Activated CD4-positive, alpha-beta T cell treated with anti-CD3 and anti-CD28 coated beads, Interleukin-2, amount 50 U/mL, for 16 hours (primary cell): ENCODE results near the gene SCYGR5.

Experiments used
- DNase-seq: peaks from one replicate; pipeline ENCODE4 v3.0.0-alpha.2; 2020

The SCYGR5 gene

DNA sequence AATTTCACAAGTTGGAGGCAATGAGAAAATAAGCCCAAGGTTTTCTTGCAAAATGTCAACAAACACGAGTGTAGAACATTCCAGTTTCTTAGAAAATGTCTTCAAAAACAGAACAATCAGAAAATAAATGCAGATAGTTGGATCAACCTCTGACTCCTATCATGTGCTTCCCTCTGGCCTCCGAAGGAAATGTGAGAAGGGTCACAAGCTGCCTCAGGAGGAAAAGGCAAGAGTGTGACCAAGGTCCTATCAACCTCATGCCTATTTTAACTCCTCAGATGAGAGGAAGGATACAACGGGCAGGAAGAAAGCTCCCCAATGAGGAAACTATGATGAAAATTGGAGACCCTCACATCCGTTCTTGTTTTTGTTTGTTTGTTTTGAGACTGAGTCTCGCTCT, 7.9 kb downstream of the SCYGR5 start:
- DNase-seq = no peak

- no peak for DNase-seq
Measured at GRCh38 chr2:227677928-227678327, 11.3 kb downstream of the SCYGR5 start.

GRCh38 chr2:227684258-227684657, 17.7 kb downstream of the SCYGR5 start:
- no peak for DNase-seq

- DNase-seq = no peak
Measured at GRCh38 chr2:227687189-227687588, 20.6 kb downstream of the SCYGR5 start.

DNA sequence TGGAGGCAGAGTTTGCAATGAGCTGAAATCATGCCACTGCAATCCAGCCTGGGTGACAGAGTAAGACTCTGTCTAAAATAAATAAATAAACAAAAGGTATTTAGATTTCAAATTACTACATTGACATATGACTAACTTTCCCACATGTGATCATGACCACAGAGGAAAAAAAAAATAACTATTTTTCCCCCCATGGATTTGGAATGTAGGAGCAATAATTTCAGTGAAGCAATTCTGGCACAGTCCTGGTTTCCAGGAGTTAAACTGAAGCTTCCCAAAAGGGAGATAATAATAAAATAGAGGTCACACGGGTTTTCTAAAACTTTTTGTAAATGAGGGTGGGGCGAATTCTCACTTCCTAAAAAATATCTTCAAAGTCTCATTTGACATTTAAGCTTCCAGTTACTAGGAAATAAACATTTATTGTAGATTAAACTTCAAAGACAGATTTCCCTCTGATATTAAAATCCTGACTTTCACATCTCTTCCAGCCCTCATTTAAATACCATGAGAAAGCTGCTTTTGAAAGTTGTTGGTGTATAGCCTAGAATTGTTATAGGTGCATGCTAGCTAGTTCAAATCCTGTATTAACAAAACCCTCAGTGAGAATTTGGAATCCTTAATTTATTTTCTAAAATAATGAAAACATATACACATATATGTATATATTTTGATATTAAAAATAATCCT, 30.5 kb downstream of the SCYGR5 start:
- DNase-seq = no peak

DNA sequence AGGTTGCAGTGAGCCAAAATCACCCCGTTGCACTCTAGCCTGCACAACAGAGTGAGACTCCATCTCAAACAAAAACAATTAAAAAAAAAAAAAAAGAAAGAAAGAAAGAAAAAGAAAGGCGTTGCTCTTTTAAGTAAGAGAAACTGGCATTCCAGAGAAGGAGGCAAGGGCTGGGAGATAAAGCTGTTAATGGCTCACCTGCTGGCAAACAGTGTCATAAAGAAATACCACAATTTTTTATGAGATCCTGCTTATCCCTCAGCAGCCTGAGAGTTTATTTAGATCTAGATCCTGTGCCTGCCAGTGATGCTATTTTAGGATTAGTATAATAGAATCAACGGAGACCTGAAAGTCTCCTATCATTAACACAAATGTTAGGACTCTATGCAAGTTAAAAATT, 35.0 kb downstream of the SCYGR5 start:
- no peak for DNase-seq

GRCh38 chr2:227703280-227703732, 36.7 kb downstream of the SCYGR5 start:
- no peak for DNase-seq

- no peak for DNase-seq
Measured at GRCh38 chr2:227703961-227704360, 37.4 kb downstream of the SCYGR5 start.

DNA sequence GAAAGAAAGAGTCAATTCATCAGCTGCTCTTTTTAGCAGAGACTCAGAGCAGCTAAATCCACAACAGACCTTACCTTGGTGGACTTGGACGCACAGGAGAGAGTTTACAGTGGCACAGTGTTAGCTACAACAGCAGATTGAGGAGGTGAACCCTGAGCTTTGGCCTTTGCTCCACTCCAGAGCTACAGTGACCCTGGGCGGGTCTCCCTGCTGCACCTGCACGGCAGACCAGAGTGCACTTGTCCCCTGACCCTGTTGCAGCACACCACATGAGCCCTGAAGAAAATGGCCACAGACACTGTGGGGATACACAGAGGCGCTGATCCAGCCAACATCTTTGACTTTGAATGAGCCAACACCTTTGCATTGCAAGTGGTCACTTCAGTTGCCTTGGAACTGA, 40.3 kb downstream of the SCYGR5 start:
- no peak for DNase-seq

DNA sequence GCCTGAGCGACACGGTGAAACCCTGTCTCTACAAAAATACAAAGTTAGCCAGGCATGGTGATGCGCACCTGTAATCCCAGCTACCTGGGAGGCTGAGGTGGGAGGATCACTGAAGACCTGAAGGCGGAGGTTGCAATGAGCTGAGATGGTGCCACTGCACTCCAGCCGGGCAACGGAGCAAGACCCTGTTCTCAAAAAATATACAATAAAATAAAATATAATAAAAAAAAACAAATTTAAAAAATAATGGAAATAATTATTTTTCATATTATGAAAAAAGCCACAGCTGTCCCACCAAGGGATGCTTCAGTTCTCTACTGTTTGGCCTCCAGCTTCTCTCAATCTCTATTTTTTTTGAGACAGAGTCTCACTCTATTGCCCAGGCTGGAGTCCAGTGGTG, 40.8 kb downstream of the SCYGR5 start:
- DNase-seq = no peak

DNA sequence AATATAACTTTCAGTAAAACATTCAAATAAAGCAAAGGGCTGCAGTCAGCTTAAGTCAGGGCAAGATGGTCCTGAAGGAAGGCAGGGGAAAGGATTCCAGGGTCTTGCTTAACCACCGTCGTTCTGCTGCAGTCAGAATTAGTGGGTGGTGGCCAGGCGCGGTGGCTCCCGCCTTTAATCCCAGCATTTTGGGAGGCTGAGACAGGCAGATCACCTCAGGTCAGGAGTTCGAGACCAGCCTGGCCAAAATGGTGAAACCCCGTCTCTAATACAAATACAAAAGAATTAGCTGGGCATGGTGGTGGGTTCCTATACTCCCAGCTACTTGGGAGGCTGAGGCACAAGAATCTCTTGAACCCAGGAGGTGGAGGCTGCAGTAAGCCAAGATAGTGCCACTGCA, 44.4 kb downstream of the SCYGR5 start:
- no peak for DNase-seq

- DNase-seq = no peak
Measured at GRCh38 chr2:227713291-227713690, 46.7 kb downstream of the SCYGR5 start.

DNA sequence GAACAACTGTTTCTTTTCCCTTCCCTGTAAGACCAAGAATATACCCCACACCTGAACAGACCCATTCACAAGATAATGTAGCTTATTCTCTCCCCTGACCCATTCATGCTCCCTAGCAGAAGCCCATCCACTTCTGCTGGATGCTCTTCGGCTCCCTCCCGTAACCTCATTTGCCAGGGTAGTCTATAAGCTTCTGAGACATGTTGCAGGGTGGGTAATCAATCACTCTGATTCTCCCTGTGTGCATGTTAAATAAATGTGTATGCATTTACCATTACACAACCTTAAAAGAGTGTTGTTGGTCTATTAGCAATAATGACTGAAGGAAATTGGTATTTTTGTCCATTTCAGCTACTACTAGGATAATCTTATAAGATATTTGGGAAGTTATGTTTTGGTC, 49.9 kb downstream of the SCYGR5 start:
- DNase-seq = no peak
